ENCODE measurements around the gene CELF5.

CELF5 gene

DNA sequence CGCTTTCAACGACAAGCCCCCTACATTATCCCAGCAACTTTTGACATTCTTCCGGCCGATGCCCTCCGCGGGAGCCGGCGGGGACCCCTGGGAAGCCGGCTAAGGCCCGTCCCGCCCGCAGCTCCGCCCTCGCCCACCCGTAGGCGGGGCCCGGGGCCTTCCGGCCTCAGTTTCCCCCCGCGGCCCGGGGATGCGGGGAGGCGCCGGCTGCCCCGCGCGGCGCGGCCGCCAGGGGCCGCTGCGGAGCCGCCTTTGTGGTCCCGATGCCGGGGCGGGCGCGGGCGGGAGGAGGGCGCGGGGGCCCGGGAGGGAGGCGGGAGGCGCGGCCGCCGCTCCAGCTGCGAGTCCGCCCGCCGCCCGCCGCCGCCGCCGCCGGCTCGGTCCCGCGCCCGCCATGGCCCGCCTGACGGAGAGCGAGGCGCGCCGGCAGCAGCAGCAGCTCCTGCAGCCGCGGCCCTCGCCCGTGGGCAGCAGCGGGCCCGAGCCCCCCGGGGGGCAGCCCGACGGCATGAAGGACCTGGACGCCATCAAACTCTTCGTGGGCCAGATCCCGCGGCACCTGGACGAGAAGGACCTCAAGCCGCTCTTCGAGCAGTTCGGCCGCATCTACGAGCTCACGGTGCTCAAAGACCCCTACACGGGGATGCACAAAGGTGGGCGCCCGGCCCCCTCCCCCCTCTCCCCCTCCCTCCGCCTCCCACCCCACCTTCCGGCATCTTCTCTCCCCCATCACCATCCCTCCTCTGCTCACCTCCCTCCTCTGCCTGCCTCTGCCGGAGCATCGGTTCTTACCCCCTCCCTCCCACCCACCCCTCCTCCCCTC, at the start of gene CELF5:
Gene CELF5 (plus strand): TSS at position 316 of the 823 bp plus-strand sequence. CDS start 79 bp downstream, at position 395.
- peak; percentile 94 for DNase-seq (ENCODE audit: low spot score)

DNA sequence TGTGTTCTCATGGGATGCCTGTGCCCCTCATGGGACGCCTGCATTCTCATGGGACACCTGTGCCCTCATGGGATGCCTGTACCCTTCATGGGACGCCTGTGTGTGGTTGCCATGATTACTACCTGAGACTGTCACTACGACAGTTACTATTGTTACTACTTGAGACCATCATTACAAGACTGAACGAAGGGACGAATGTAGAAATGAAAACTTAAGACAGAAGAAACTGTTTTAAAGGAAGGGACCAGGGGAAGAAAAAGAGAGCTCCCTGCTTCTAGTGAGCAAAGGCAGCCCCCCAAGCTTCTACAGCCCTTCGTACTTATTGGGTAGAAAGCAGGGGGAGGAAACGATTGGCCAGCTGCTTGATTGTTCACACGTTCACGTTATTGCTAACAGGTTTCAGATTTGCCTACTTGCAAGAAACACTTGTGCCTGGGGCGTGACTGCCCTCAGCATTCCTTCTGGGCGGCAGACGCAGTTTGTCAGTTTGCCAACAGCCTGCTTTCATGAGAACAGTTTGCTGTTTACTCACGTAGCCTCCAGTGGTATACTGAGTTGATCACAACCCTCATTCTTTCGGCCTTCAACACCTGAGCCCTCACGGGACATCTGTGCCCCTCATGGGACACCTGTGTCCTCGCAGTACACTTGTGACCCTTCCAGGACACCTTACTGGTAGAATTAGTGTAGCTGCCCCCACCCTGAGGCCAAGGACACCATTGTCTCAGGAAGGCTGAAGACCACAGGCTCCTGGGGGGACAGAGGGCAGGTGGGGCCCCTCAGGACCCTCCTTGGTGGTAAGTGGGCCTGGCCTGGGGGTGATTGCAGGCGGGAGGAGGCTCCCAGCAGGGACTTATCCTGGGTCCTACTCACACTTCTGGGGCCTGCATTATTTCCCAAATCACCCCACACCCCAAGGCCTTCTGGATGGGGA, 48.4 kb upstream of the CELF5 start:
- no peak for DNase-seq (ENCODE audit: low spot score)

DNA sequence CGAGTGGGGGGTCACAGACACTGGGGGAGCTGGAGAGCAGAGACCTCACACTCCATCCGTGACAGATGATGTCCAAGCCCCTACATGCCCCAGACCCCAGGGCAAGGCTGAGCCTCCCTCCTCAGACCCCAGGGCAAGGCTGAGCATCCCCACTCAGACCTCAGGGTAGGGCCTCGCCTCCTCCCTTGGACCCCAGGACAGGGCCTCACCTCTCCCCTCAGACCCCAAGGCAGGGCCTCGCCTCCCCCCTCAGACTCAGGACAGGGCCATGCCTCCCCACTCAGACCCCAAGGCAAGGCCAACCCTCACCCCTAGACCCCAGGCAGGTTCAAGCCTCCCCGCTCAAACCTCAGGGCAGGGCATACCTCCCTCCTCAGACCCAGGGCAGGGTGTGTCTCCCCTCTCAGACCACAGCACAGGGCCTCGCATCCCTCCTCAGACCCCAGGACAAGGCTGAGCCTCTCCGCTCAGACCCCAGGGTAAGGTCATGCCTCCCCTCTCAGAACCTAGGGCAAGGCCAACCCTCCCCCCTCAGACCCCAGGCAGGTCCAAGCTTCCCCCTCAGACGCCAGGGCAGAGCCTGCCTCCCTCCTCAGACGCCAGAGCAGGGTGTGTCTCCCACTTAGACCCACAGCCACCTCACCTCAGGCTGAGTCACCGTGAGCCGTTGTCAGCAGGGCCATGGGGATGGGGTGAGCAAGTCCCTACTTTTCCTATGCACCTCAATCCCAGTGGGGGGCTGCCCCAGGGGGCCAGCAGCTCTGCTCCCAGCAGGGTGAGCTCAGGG, 47.6 kb upstream of the CELF5 start:
- peak; percentile 86 for DNase-seq (ENCODE audit: low spot score)

DNA sequence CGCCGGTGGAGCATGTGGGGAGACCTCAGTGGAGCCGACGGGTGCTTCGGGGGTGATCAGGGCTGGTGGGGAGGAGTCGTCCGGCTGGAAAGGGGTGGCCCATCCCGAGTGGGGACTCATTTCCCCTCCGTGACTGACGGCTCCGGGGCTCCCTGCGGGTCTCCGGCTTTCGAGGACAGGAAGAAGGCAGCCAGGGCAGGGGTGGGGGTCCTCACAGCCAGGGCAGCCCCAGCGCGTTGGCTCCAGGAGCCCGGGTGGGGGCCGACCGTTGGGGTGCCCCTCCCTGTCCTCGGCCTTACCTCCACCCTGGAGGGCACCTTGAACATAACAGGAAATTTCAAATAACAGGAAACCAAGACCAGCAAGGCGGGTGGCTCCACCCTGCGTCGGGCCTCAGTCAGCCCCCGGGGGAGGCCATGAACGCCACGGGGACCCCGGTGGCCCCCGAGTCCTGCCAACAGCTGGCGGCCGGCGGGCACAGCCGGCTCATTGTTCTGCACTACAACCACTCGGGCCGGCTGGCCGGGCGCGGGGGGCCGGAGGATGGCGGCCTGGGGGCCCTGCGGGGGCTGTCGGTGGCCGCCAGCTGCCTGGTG, 46.0 kb upstream of the CELF5 start, which contains the start of gene S1PR4:
Gene S1PR4 (plus strand): TSS at position 393 of the 596 bp plus-strand sequence. CDS start 24 bp downstream, at position 417.
- DNase-seq (ENCODE audit: low spot score), result no peak

DNA sequence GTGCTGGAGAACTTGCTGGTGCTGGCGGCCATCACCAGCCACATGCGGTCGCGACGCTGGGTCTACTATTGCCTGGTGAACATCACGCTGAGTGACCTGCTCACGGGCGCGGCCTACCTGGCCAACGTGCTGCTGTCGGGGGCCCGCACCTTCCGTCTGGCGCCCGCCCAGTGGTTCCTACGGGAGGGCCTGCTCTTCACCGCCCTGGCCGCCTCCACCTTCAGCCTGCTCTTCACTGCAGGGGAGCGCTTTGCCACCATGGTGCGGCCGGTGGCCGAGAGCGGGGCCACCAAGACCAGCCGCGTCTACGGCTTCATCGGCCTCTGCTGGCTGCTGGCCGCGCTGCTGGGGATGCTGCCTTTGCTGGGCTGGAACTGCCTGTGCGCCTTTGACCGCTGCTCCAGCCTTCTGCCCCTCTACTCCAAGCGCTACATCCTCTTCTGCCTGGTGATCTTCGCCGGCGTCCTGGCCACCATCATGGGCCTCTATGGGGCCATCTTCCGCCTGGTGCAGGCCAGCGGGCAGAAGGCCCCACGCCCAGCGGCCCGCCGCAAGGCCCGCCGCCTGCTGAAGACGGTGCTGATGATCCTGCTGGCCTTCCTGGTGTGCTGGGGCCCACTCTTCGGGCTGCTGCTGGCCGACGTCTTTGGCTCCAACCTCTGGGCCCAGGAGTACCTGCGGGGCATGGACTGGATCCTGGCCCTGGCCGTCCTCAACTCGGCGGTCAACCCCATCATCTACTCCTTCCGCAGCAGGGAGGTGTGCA, 45.3 kb upstream of the CELF5 start:
- no peak for DNase-seq (ENCODE audit: low spot score)

DNA sequence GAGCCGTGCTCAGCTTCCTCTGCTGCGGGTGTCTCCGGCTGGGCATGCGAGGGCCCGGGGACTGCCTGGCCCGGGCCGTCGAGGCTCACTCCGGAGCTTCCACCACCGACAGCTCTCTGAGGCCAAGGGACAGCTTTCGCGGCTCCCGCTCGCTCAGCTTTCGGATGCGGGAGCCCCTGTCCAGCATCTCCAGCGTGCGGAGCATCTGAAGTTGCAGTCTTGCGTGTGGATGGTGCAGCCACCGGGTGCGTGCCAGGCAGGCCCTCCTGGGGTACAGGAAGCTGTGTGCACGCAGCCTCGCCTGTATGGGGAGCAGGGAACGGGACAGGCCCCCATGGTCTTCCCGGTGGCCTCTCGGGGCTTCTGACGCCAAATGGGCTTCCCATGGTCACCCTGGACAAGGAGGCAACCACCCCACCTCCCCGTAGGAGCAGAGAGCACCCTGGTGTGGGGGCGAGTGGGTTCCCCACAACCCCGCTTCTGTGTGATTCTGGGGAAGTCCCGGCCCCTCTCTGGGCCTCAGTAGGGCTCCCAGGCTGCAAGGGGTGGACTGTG, 44.6 kb upstream of the CELF5 start:
- DNase-seq (ENCODE audit: low spot score), result no peak

DNA sequence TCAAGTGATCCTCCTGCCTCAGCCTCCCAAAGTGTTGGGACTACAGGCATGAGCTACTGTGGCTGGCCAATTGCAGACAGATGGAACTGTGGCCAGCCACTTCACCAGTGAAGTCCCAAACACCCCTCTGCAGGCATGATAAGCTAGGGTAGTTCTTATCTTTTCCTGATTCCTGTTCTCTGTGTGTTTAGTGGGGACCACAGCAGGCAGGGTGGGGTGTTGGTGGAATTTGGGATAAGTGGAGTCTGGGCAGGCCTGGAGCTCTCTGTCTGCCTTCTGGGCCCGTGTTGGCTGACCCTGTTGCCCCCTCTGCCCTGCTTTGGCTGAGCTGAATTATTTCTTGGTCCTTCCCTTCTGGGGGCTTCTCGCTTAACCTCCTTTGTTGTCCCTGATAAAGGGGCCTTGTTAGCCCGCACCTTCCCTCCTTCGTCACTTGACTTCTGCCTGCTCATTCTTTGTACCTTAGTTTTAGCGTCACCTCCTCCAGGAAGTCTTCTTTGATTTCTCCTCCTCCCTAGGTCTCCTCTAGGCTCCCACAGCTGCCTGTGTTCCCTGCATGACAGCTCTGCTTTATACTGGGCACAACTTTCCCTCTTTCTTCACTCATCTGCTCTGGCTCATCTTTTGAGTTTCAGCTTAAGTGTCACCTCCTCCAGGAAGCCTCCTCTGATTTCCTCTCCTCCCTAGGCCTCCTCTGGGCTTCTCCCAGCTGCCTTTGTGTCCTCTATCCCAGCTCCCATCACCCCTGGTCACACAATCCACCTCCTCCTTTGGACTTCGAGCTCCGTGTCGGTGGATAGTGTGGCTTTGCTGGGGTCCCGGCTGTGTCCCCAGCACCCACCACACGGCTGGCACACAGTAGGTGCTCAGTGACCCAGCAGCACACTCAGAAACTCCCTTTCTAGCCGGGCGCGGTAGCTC, 40.5 kb upstream of the CELF5 start:
- DNase-seq (ENCODE audit: low spot score), result no peak

DNA sequence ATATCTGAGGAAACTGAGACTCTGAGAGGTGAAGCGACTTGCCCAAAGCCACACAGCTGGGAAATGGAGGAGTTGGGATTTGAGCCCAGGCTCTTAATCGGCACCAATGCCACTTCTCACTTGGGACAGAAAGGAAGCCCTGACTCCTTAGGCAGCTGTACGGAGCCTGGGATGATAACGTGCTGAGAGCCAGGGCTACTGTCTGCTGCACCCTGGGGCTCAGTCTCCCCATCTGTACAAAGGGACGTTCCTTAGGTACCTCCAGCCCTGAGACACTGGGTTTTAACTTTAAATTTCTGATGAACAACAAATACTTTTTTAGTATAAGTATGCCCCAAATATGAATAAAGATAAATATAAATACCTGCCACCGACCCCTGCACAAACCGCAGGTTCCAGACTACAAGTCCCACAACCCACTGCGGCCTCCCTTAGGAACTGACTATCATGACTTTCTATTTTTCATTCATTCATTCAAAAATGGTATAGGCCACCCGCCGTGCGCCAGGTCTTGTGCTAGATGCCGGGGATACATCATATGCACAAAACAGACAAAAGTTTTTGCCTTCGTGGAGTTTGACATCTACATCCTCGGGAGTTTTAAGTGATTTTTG, 39.5 kb upstream of the CELF5 start:
- DNase-seq (ENCODE audit: low spot score), result peak; percentile 66

DNA sequence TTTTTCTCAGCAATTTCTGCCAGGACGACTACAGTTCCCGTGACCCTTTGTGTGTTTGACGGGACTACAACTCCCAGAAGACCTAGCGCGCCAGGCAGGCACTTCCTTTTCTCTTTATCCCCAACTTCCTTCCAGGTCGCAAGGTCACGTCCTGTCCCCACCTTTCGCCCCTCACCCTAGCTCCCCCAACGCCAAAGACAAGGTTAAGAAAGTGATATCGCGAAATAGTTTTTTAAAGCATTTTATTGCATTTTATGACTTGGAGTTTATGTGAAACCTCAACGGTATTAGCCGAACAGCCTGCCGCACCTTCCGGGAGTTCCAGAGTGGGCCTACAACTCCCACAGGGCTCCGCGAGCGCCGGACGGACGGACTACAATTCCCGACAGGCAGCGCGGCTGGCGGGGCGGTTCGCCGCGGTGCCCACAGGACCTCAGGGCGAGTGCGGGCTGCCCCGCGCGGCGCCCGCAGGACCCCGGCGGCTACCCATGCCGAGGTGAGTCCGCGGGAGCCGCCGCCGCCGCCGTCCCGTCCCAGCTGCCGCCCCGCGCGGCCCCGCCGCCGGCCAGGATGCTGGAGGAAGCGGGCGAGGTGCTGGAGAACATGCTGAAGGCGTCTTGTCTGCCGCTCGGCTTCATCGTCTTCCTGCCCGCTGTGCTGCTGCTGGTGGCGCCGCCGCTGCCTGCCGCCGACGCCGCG, 38.9 kb upstream of the CELF5 start, which contains the start of gene NCLN:
Gene NCLN (plus strand): TSS at position 470 of the 699 bp plus-strand sequence. CDS start 101 bp downstream, at position 571.
- peak; percentile 96 for DNase-seq (ENCODE audit: low spot score)

DNA sequence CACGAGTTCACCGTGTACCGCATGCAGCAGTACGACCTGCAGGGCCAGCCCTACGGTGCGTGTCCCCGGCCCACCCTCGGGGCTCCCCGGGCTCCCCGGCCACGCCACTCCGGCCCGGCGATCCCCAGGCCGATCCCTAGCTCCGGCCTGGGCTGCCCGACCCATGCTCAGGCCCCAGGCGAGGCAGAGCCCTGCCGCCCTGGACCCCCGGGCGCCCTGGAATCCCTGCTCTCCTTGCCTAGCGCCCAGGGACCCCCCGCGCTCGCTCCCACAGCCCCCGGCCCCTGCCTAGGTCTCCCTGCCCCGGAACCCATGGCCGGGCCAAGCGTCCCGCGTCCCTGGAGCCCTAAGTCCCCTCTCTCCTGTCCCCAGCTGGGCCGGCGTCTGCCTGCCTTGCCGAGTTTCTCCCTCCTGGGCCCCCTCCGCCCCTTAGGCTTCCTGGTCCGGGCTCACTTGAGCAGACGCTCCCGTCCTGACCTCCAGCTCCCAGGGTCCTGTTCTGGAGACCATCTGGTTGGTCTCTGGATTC, 38.2 kb upstream of the CELF5 start:
- no peak for DNase-seq (ENCODE audit: low spot score)

DNA sequence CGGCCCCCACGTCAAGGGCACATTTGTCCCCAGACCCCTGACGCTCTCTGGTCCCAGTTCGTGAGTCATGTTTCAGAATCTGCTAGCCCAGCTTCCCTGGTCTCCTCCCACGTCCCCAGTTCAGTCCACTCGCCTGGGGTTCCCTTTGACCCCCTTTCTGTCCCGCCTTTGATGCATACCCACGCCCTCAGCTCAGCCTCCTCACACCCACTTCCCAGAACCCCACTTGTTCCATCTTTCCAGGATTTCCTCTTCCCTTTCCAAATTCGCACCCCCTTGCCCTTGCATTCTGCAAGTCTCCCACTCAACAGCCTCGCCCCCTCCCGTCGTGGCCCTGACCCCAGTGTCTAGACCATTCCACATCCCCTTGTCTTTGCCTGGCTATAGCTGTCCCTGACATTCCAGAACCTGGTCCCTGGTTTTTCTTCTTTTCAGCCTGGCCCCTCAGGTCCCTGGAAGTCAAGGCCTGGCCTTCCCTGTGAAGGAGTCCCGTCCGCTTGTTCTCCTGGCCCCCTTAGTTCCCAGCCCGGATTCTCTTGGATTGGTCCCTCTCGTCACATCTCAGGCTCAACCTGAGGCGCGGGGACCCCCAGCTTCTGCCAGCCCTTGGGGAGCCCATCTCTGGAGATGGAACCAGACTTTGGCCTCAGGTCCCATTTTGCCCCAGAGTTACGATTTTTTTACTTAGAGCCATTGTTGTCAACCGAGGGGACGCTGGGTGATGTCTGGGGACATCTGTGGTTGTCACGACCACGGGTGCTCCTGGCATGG, 37.4 kb upstream of the CELF5 start:
- DNase-seq (ENCODE audit: low spot score), result no peak

DNA sequence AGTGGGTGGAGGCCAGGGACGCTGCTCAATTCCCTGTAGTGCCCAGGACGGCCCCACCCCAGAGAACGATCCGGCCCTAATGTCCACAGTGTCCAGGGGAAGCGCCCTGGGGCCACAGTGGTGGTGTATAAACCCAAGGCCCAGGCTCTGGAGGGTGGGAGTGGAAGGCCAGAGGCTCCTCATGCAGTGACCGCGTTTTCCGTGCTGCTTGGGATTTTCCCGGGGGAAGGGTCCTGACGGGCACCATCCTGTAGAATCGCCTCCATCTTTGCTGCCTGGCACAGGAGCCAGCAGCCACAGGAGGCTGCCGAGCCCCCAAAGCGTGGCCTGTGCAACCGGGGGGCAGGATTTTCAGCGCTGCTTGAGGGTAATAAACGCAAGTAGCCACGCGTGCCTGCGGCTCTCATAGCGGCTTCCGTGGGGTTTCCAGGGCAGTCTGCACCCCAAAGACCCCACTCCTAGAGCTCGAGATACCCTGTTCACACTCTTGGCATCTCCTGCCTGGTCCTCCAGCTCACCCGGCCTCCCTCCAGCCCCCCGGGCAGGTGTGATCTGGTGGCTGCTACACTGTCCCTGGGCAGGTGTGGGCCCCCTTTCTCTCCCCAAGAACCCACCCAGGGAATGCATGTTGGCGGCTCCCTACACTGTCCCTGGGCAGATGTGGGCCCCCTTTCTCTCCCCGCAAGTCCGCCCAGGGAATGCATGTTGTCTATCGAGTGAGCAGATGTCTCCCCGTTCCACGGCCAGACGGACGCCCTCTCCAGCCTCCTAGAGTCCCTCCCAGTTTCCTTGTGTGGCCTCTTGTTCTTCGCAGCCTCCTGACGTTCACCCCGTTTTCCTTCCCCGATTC, 36.6 kb upstream of the CELF5 start:
- no peak for DNase-seq (ENCODE audit: low spot score)

DNA sequence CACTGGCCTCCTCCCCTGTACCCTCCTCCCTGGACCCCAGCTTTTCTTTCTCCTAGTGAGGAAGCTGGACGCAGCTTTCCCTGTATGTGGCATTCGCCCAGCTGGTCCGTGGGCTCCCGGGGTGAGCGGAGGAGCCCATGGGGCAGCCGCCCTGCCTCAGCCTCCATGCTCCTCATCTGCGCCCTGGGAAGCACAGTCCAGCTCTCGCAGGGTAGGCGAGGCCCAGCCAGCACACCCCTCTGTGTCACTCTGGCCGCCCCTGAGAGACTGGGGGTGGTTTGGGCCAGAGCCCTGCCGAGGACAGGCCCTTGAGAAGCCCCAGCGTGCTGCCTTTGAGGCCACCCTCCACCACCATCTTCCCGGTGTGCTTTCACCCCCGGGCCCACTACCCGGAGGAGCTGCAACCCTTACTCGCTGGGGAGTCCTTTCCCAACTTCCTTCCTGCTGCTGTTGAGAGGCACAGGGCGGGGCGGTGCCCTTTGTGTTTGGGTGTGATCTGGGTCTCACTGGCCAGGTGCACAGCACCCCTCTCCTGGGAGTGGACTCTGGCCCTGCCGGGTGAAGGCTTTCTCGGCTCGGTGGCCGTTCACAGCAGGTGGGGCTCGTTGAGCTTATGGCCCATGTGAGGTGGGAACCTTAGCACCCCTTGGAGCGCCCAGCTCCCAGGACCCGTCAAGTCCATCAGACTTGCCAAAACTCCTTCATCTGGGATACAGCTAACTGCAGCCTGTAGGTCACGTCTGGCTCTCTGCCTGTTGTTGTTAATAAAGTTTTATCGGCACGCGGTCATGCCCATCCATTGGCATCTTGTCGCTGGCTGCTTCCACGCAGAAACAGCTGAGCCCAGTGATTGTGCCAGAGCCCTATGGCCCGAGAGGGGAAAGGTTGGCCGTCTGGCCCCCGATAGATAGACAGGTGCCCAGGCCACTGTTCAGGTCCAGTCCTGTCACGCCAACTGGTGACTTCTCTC, 35.5 kb upstream of the CELF5 start:
- DNase-seq (ENCODE audit: low spot score), result no peak

DNA sequence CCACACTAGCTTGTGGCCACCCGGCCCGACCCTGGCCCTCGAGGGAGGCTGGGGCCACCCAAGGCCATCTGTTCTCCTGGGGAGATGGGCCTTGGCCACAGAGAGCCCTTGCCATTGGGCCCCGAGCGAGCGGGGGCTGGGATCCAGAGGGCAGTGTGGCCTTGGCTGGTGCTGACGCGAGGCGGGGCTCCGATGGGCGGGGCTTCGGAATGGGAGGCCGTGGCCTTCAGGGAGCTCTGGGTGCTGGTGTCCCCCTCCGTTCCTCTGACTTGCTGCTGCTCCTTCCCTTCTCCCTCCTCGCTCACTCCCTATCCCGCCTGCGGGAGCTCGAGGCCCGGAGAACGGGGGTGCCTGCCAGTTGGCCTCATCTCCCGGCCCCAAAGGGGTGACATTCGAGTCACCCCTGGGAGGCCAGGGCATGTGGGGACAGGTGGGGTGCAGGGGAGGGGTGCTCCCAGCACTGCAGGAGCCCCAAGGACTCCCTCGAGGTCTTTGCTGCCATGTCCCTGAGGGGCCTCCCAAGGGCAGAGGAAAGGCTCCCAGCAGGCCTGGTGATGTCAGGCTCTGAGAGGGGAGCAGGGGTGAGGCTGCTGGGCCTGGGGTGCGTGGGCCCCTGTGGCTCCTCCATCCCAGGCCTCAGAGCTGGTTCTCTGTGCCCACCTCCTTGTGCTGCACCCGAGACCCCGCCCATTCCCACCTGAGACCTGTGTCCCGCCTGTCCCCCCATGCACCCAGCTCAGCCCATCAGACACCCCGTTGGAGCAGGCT, 34.6 kb upstream of the CELF5 start:
- no peak for DNase-seq (ENCODE audit: low spot score)

All from AG08396 (cell line).